LHCN-M2 (cell line): ENCODE results near the gene IGLL5. TPM values are rescaled to one million over a fixed set of nuclear protein-coding genes. Genes with fewer than 3 reads are reported as not detected.
"Not testable (repeated sequence)": the region's sequence is repeated elsewhere in the genome, so short reads cannot be mapped to it uniquely, and the experiment has no call there.

ENCODE experiments used
- DNase-seq: peaks from one replicate; pipeline ENCODE4 v3.0.0-alpha.2; 2012; ENCODE audit warnings: low read depth
- total RNA-seq: library from RNA; depleted of rRNA; stranded (reverse); fragments of >200 nt; gene quantifications from 2 replicates; pipeline ENCODE4 v1.2.3, GENCODE V29; 2014

The IGLL5 gene
- total RNA-seq, 1 experiment from 2014 or later: not detected

- no peak for DNase-seq
Observed at GRCh38 chr22:22914726-22915669, 27.4 kb downstream of the IGLL5 start.

- no peak for DNase-seq
Observed at GRCh38 chr22:22915670-22916035, 28.0 kb downstream of the IGLL5 start.

- no peak for DNase-seq
Observed at GRCh38 chr22:22916215-22916951, 28.8 kb downstream of the IGLL5 start.

- DNase-seq: no peak
Observed at GRCh38 chr22:22916952-22917290, 29.3 kb downstream of the IGLL5 start.

GRCh38 chr22:22917377-22917776 lies 29.8 kb downstream of the IGLL5 start:
- DNase-seq: no peak

- no peak for DNase-seq
Observed at GRCh38 chr22:22918297-22918965, 30.8 kb downstream of the IGLL5 start.

- no peak for DNase-seq
Observed at GRCh38 chr22:22919041-22919440, 31.4 kb downstream of the IGLL5 start.

- DNase-seq: no peak
Observed at GRCh38 chr22:22920104-22920654, 32.6 kb downstream of the IGLL5 start.

GRCh38 chr22:22920910-22921550 lies 33.4 kb downstream of the IGLL5 start:
- DNase-seq: no peak

GRCh38 chr22:22921575-22921974 lies 34.0 kb downstream of the IGLL5 start:
- no peak for DNase-seq

GRCh38 chr22:22922092-22922953 lies 34.7 kb downstream of the IGLL5 start:
- DNase-seq: not testable (repeated sequence)

GRCh38 chr22:22922954-22923319 lies 35.3 kb downstream of the IGLL5 start:
- DNase-seq: no peak

- no peak for DNase-seq
Observed at GRCh38 chr22:22923379-22923778, 35.8 kb downstream of the IGLL5 start.

- no peak for DNase-seq
Observed at GRCh38 chr22:22923930-22924329, 36.3 kb downstream of the IGLL5 start.

GRCh38 chr22:22924369-22925145 lies 36.9 kb downstream of the IGLL5 start:
- DNase-seq: no peak

- DNase-seq: no peak
Observed at GRCh38 chr22:22925146-22925804, 37.7 kb downstream of the IGLL5 start.

GRCh38 chr22:22925805-22926369 lies 38.3 kb downstream of the IGLL5 start:
- DNase-seq: no peak

- DNase-seq: no peak
Observed at GRCh38 chr22:22926370-22927195, 39.0 kb downstream of the IGLL5 start.
